ENCODE results near the gene COL1A2.
A peak's percentile ranks its signal among the peaks of the same experiment; 100 is the strongest.

Gene COL1A2

DNA sequence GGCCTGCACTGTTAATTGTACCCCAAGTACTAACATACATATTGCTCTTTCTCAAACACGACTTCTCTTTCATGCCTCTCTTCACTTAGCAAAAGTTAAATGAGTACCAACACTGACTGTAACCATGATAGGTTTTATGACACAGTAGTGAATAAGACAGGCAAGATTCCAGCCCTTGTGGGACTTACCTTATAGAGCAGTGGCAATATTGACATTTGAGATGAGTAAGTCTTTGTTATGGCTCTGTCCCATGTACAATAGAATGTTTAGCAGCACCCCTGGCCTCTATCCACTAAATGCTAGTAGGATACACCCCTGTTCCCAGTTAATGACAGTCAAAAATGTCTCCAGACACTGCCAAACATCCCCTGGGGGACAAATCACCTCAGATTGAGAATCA is 11.9 kb upstream of the COL1A2 start:
- no peak for FAIRE-seq
- no peak for DNase-seq (ENCODE audit: low spot score)

GRCh38 chr7:94384315-94384714 is 10.4 kb upstream of the COL1A2 start:
- no peak for DNase-seq (ENCODE audit: low spot score)
- no peak for FAIRE-seq

GRCh38 chr7:94386416-94386815 is 8.3 kb upstream of the COL1A2 start:
- no peak for FAIRE-seq
- no peak for DNase-seq (ENCODE audit: low spot score)

- FAIRE-seq (no peak), DNase-seq (ENCODE audit: low spot score) (no peak)
Observed at GRCh38 chr7:94388540-94388939, 6.2 kb upstream of the COL1A2 start.

GRCh38 chr7:94389381-94389780 is 5.3 kb upstream of the COL1A2 start:
- DNase-seq (ENCODE audit: low spot score), result no peak
- no peak for FAIRE-seq

GRCh38 chr7:94391726-94392392 is 2.8 kb upstream of the COL1A2 start:
- DNase-seq (ENCODE audit: low spot score) (peak; percentile 47), FAIRE-seq (no peak)

DNA sequence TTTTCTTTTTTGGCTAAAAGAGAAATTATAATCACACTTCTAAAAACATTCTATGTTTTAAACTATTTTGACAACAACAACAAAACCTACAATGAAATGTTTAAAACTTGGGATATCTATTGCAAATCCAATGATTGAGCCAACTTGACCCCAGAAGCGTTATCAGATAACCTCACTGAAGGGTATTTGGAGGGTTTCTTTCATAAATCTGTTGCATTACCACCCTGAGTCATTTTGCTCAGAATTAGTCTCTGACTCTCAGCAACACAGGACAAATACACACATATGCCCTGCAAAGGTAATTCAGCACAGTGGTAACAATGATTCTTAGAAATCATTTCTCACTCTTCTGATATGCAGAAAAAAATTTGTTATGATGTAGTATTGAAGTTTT is 2.3 kb upstream of the COL1A2 start:
- DNase-seq (ENCODE audit: low spot score) (no peak), FAIRE-seq (no peak)

GRCh38 chr7:94393246-94394108 is 1.2 kb upstream of the COL1A2 start:
- peak; percentile 32 for FAIRE-seq
- no peak for DNase-seq (ENCODE audit: low spot score)

- DNase-seq (ENCODE audit: low spot score) (no peak), FAIRE-seq (no peak)
Observed at GRCh38 chr7:94394109-94394436, 622 bp upstream of the COL1A2 start.

DNA sequence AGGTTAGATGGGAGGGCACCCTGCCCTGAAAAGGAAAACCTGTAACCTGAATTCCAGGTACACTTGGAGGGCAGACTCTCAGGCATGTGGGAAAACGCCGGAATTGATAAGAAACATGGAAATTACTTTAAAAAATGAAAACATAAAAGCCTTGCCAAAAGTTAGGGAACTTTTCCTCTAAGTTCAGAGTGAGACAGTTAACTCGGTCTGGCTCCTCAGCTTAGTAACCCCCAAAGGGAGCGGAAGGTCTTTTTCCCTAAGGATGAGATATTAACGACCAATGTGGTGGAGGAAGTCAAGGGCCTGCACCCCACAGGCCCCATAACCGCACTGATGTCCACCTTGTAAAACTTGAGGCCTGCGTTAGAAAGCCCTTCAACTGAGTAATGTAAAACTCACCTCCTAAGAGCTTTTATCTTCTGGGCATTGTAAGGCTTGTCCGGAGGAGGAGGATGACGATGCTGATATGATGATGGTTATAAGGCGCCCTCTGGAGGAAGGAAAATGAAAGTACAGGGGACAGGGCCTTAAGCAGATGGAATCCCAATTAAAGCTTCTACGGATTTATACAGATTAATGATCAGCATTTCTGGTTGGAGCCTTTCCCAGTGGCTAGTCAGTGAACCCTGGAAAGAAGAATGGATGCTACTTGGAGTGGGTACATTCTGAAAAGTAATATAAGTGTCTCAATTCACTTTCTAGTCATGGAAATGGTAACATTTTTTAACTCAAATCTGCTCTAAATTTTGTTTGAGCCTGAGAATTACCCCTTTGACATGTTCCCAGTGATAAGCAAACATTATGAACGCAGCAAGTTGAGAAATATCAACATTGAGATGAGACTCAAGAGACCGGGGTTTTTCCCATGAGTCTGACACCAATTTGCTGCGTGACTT is 694 bp downstream of the COL1A2 start:
- FAIRE-seq (peak; percentile 56), DNase-seq (ENCODE audit: low spot score) (peak; percentile 83)

DNA sequence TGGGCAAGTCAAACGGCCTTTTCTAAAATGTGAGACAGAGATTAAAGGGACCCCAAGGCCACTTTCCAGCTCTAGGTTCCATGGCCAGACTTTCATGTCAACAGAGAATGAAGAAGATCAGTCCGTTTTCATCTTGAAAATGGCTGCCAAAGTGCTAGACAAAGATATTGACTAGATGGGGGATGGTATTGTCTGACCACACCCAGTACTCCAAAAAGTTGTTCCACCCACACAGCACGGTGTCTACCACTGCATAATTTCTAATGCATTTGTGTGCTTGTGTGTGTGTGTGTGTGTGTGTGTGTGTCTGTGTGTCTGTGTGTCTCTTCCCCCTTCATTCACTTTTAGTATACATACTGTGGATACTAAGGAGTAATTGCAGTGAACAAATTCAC is 1.3 kb downstream of the COL1A2 start:
- DNase-seq (ENCODE audit: low spot score) (no peak), FAIRE-seq (no peak)

GRCh38 chr7:94396596-94396995 is 1.9 kb downstream of the COL1A2 start:
- DNase-seq (ENCODE audit: low spot score), result no peak
- no peak for FAIRE-seq

- DNase-seq (ENCODE audit: low spot score) (no peak), FAIRE-seq (no peak)
Observed at GRCh38 chr7:94397722-94398121, 3.0 kb downstream of the COL1A2 start.

DNA sequence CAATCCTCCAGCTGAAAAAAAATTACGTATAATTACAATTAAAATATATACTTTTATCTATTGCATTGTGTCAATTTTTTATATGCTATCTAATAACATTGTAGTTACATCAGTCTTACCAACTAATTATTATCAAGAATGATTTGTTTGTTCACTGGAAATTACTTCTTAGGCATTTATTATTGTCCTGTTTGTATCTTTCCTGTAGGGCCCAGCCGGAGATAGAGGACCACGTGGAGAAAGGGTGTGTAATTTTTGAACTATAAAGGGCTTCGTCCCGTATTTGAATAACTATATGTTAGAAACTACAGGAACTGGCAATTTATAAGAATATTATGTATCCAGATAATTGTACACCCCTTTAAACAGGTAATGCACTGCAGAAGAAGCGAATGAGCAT is 4.1 kb downstream of the COL1A2 start:
- FAIRE-seq (no peak), DNase-seq (ENCODE audit: low spot score) (no peak)

DNA sequence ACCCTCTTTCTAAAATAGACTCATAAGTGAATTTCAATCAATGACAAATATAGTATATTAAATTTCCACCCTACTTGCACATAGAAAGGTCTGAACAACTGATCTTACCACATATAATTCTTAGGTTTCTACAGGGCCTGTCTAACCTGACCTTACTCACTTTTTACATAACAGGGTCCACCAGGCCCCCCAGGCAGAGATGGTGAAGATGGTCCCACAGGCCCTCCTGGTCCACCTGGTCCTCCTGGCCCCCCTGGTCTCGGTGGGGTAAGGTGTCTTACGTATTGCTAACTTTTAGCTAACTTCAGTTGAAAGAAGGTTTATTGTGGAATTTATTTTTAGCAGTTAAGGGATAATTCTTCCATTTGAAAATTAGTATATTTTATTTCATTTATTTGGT is 5.3 kb downstream of the COL1A2 start:
- no peak for FAIRE-seq
- DNase-seq (ENCODE audit: low spot score), result no peak

DNA sequence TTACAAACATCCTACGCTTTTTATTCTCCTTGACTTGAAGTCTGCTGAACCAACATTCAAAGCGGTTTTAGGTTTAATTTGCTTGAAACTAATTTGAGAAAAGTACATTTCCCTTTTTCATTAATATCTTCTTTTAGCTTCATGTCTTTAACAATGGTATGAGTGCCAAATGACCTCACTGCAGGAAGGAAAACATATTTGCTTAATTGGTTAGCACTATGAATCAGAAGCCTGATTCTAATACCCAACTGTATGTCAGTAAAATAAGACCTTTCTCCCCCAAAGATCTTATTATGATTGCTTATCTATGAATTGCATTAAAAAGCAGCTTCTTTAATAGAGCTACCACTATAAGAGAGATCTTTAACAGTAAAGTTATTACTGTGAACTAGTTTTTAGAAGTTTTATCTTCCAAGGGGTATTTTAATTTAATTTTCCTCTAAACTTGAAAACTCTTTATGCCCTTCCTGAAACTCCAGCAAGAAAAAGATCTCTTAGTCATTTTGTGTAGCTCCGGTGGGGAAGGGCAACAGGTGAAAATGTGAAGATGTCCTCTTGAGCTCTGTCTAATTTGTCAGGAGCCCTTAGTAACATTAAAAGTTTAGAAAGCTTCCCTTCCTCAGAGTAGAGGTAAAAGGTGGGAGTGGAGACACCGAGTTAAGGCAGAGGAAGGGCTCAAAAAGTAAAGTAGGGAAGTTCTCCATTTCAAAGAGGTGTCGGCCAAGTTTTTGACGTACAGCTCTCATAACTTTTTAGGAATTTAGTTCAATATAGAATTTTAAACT is 6.1 kb downstream of the COL1A2 start:
- FAIRE-seq (no peak), DNase-seq (ENCODE audit: low spot score) (no peak)

DNA sequence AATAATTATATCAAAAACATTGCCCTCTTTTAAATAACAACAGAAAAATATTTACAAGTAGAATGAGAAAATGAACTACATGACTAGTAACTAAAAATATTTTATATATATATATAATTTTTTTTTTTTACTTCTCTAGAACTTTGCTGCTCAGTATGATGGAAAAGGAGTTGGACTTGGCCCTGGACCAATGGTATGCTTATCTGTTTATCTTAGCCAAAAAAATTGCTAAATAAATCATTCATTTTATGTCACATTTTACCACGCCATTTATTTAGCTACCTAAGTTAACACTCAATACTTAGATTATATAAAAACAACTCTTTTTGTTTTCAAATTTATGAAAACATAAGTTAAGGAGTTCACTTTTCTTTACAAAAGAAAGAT is 6.7 kb downstream of the COL1A2 start:
- DNase-seq (ENCODE audit: low spot score), result no peak
- FAIRE-seq, result no peak

- FAIRE-seq, result no peak
- DNase-seq (ENCODE audit: low spot score), result no peak
Observed at GRCh38 chr7:94403546-94403945, 8.9 kb downstream of the COL1A2 start.

DNA sequence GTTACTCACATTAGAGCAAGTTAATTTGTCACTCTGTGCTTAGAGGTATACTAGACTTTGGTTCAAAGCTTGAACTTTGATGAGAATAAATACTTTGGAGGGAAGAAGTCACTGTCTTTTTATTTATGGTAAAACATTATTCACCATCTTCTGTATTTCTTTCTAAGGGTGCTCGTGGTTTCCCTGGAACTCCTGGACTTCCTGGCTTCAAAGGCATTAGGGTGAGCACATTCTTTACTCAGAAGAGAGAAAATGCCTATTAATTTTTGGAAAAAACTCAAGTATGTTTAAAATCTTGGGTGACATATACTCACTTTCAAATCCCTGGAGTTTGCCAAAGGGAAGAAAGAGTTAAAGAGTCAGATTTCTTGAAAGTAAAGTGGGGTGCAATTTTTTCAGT is 10.8 kb downstream of the COL1A2 start:
- no peak for DNase-seq (ENCODE audit: low spot score)
- no peak for FAIRE-seq

DNA sequence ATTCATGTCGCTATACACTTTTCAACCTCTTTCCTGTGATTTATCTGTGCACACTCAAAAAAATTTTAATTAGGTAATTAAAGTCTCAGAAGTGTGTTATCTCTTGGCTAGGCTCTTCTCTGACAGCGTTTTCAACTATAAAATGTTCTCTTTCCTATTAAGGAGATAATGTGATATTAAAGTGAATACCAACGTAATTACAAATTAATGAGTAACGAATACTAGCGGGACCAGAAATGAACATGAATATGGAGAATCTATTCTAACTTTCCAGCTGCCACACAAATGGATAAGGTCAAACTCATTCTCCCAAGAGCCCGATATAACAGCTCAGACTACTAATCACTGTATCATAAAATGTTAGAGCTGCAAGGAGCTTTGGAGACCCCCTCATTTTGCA is 12.0 kb downstream of the COL1A2 start:
- no peak for FAIRE-seq

DNA sequence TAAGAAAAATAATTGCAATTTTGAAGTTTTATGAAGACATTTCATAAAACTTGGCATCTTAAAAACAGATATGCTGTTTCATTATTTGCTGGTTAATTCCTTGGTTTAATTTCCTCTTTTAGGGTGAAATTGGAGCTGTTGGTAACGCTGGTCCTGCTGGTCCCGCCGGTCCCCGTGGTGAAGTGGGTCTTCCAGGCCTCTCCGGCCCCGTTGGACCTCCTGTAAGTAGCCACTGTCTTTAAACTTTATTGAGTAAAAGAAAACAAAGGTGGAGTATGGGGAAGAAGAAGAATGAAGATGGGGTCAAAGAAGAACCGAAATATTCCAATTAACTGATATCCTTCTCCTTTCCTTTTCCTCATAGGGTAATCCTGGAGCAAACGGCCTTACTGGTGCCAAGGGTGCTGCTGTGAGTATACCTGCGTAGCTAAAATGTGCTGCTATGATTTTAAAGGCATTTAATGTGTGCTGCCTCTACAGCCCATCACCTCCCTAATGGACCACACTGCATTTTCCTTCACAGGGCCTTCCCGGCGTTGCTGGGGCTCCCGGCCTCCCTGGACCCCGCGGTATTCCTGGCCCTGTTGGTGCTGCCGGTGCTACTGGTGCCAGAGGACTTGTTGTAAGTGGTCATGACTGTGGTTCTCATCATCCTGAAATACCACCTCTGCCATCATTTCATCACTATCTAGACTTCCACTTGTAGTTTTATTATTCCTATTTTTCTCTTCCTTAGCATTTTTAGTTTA is 14.7 kb downstream of the COL1A2 start:
- FAIRE-seq (no peak), DNase-seq (ENCODE audit: low spot score) (no peak)

More for the DNA sequence above, 12.0 kb downstream of the COL1A2 start:
- no peak for DNase-seq (ENCODE audit: low spot score)
